Coronary artery (tissue), 2 donors: Measurements from ENCODE around the gene HIVEP1.

Experiments used
- DNase-seq: peaks from one replicate; pipeline ENCODE4 v3.0.0-alpha.2; 2017; ENCODE audit warnings: low spot score
- H3K27ac ChIP-seq, 2 donors: fragments of 200-600 bp; sonication (generic); one replicate each; pipeline ENCODE4 v1.5.1; 2016 to 2019
- H3K4me3 ChIP-seq: fragments of 200-600 bp; sonication (generic); 2 replicates; pipeline ENCODE4 v1.5.1; 2016; ENCODE audit warnings: mild to moderate bottlenecking, moderate library complexity
- CTCF ChIP-seq: fragments of 200-600 bp; sonication (generic); IDR thresholded peaks from one replicate; pipeline ENCODE4 v1.5.1; 2019; ENCODE audit warnings: antibody characterized with exemption

HIVEP1 gene

GRCh38 chr6:12032783-12033573, 20.9 kb downstream of the HIVEP1 start:
- TF ChIP-seq CTCF = no peak
- DNase-seq = no peak
- H3K27ac ChIP-seq = no peak overlapping the region

GRCh38 chr6:12033770-12034169, 21.7 kb downstream of the HIVEP1 start:
- no peak for TF ChIP-seq CTCF
- Histone ChIP-seq H3K27ac (no peak overlapping the region), H3K4me3 (no peak overlapping the region)
- DNase-seq = no peak

More at GRCh38 chr6:12032783-12033573, 20.9 kb downstream of the HIVEP1 start:
- H3K4me3 ChIP-seq = no peak overlapping the region

GRCh38 chr6:12034349-12034748, 22.2 kb downstream of the HIVEP1 start:
- Histone ChIP-seq H3K4me3 (no peak overlapping the region), H3K27ac (no peak overlapping the region)
- no peak for DNase-seq
- TF ChIP-seq CTCF = no peak

- Histone ChIP-seq H3K27ac (no peak overlapping the region), H3K4me3 (no peak overlapping the region)
- no peak for DNase-seq
- TF ChIP-seq CTCF = no peak
Measured at GRCh38 chr6:12034837-12035236, 22.7 kb downstream of the HIVEP1 start.

GRCh38 chr6:12036766-12037165, 24.7 kb downstream of the HIVEP1 start:
- no peak overlapping the region for H3K4me3 ChIP-seq
- H3K27ac ChIP-seq = no peak overlapping the region
- no peak for DNase-seq
- no peak for TF ChIP-seq CTCF

GRCh38 chr6:12037798-12038197, 25.7 kb downstream of the HIVEP1 start:
- no peak for DNase-seq
- no peak overlapping the region for H3K27ac ChIP-seq

More at GRCh38 chr6:12037798-12038197, 25.7 kb downstream of the HIVEP1 start:
- no peak overlapping the region for H3K4me3 ChIP-seq
- TF ChIP-seq CTCF = no peak
